Suprapubic skin (tissue), 4 donors: Measurements from ENCODE around the gene ISY1. TPM values are rescaled to one million over a fixed set of nuclear protein-coding genes. Genes with fewer than 3 reads are reported as not detected.
"Not testable (repeated sequence)": the region's sequence is repeated elsewhere in the genome, so short reads cannot be mapped to it uniquely, and the experiment has no call there.

Source experiments
- DNase-seq, 2 donors: peaks; one replicate each; pipeline ENCODE4 v3.0.0-alpha.2; 2019; ENCODE audit warnings: low spot score in 2 of 2
- H3K27ac ChIP-seq: fragments of 200-600 bp; sonication (generic); one replicate; pipeline ENCODE4 v1.5.1; 2019
- H3K27me3 ChIP-seq: fragments of 200-600 bp; sonication (generic); one replicate; pipeline ENCODE4 v1.5.1; 2019
- H3K36me3 ChIP-seq: fragments of 200-600 bp; sonication (generic); one replicate; pipeline ENCODE4 v1.5.1; 2019
- H3K4me1 ChIP-seq: fragments of 200-600 bp; sonication (generic); one replicate; pipeline ENCODE4 v1.5.1; 2019
- H3K4me3 ChIP-seq: fragments of 200-600 bp; sonication (generic); one replicate; pipeline ENCODE4 v1.5.1; 2019; ENCODE audit warnings: mild to moderate bottlenecking
- H3K9me3 ChIP-seq: fragments of 200-600 bp; sonication (generic); one replicate; pipeline ENCODE4 v1.5.1; 2019
- EP300 ChIP-seq: sonication (generic); formaldehyde crosslinking; IDR thresholded peaks from one replicate; pipeline ENCODE4 v1.6.1; 2017; ENCODE audit warnings: antibody characterized with exemption
- POLR2A ChIP-seq, 2 donors: fragments of 450-650 bp; IDR thresholded peaks; one replicate each; pipeline ENCODE4 v1.6.1; 2017; ENCODE audit warnings: antibody characterized with exemption in 2 of 2, mild to moderate bottlenecking in 2 of 2, moderate library complexity in 2 of 2
- POLR2AphosphoS5 ChIP-seq, 3 donors: sonication (generic); formaldehyde crosslinking; IDR thresholded peaks; one replicate each; pipeline ENCODE4 v1.6.1; 2017; ENCODE audit warnings: antibody characterized with exemption in 3 of 3
- WGBS: methylation state at CpG from one replicate; pipeline ENCODE4 v1.1.5; 2018; 5-methylcytosine and 5-hydroxymethylcytosine counted together
- total RNA-seq, 4 donors: library from RNA; depleted of rRNA; stranded (reverse); fragments of >200 nt; gene quantifications; one replicate each; pipeline ENCODE4 v1.1.0, GENCODE V29; 2016
- TF ChIP-seq, protein P1 (sequence below), 2 donors: fragments of 200-600 bp in 1 of 2; fragments of 450-650 bp in 1 of 2; sonication (generic) in 1 of 2; IDR thresholded peaks; one replicate each; pipeline ENCODE4 v1.5.1; 2016 to 2019; ENCODE audit warnings: antibody characterized with exemption in 2 of 2, mild to moderate bottlenecking in 1 of 2, moderate library complexity in 1 of 2

The ISY1 gene
- total RNA-seq, 4 donors from 2014 or later = 6.3 to 18.2 (median 16.3) TPM

DNA sequence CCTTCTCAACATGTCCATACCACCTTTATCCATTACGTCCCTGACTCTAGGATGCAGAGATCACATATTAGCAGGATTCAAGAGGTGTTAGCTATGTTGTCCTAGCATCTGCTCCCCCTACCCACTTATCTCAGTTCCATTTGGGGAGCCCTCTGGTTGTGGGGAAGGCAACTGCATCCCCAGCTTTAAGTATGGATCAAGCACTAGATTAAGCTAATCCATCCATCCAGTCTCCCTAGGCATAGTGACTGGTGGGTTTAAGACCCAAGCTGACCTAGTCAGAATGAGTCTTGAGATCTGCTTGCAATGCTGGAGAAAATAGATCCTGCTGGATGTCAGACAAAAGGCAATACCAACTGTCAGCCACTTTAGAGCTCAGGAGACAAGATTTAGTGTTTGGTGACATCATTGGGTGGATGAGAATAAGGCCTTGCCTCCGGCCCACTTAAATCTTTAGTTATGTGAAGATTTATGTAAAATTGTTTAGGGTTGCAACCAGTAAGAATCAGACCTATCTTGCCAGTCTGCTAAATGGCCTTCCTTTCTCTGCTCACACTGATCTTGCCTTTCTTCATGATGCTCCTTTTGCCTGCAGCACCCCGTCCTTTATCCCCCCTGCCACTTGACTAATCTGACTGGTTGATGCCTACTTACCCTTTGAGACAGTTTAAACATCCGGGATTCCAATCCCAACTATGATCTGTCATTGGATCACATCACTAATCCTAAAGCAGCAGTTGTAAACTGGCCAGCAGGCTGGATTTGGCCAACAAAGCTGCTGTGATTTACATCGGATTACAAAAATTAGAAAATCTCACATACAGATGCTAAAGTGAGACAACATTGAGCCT lies 2.1 kb upstream of the ISY1 start:
- TF ChIP-seq EP300 (no peak), POLR2AphosphoS5 (IDR thresholded peaks at IDR 0.05) (no peak), POLR2A (IDR thresholded peaks at IDR 0.05) (no peak)
- TF ChIP-seq, protein P1, sequence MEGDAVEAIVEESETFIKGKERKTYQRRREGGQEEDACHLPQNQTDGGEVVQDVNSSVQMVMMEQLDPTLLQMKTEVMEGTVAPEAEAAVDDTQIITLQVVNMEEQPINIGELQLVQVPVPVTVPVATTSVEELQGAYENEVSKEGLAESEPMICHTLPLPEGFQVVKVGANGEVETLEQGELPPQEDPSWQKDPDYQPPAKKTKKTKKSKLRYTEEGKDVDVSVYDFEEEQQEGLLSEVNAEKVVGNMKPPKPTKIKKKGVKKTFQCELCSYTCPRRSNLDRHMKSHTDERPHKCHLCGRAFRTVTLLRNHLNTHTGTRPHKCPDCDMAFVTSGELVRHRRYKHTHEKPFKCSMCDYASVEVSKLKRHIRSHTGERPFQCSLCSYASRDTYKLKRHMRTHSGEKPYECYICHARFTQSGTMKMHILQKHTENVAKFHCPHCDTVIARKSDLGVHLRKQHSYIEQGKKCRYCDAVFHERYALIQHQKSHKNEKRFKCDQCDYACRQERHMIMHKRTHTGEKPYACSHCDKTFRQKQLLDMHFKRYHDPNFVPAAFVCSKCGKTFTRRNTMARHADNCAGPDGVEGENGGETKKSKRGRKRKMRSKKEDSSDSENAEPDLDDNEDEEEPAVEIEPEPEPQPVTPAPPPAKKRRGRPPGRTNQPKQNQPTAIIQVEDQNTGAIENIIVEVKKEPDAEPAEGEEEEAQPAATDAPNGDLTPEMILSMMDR (IDR thresholded peaks at IDR 0.05) = no peak
- 61% methylated on average over 5 of the region's 5 CpGs for WGBS
- peak overlapping the region; percentile 97 for H3K27ac ChIP-seq

DNA sequence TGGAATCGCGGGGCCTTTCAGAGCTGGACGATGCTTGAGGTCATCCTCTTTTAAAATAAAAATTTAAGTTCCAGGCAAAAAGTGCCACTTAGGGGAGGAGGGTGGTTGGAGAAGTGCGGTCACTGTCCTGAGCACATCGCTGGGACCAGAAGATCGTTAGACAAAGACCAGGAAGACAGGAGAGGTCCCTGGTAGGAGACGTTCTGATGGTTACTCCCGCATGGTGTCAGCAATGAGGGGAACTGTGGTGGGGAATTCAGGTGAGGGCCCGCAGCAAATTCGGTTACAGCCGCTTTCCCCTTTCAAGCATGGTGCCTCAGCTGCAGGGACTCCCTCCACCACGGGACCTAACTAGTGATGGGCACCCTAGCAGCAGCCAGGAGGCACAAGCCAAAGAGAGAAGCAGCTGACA lies 1.0 kb upstream of the ISY1 start:
- DNase-seq = no peak
- H3K36me3 ChIP-seq = peaks cover 31% of the 10 kb centered on the region
- no peak for TF ChIP-seq POLR2AphosphoS5 (IDR thresholded peaks at IDR 0.05)
- peak overlapping the region; percentile 97 for H3K27ac ChIP-seq
- H3K4me1 ChIP-seq = peaks cover 29% of the 10 kb centered on the region
- no peaks in the 10 kb centered on the region for H3K27me3 ChIP-seq
- H3K9me3 ChIP-seq = no peaks in the 10 kb centered on the region
- WGBS = 3% methylated on average over 12 of the region's 12 CpGs
- H3K4me3 ChIP-seq = peak overlapping the region; percentile 90

More for the DNA sequence above, 2.1 kb upstream of the ISY1 start:
- H3K36me3 ChIP-seq = peaks cover 31% of the 10 kb centered on the region
- no peaks in the 10 kb centered on the region for H3K27me3 ChIP-seq
- H3K9me3 ChIP-seq = no peaks in the 10 kb centered on the region
- H3K4me3 ChIP-seq = no peak overlapping the region
- peaks cover 29% of the 10 kb centered on the region for H3K4me1 ChIP-seq
- DNase-seq = no peak

GRCh38 chr3:129144786-129145185 lies 16.1 kb downstream of the ISY1 start:
- Histone ChIP-seq H3K27me3 (no peaks in the 10 kb centered on the region), H3K4me3 (no peak overlapping the region), H3K4me1 (no peaks in the 10 kb centered on the region), H3K27ac (no peak overlapping the region), H3K9me3 (no peaks in the 10 kb centered on the region), H3K36me3 (peaks cover 59% of the 10 kb centered on the region)
- no peak for DNase-seq
- TF ChIP-seq EP300 = no peak
- TF ChIP-seq POLR2AphosphoS5 (IDR thresholded peaks at IDR 0.05) = no peak
- TF ChIP-seq, protein P1 (IDR thresholded peaks at IDR 0.05) = no peak
- TF ChIP-seq POLR2A (IDR thresholded peaks at IDR 0.05) = no peak

- H3K4me3 ChIP-seq, H3K4me1 ChIP-seq, DNase-seq, H3K27me3 ChIP-seq, H3K9me3 ChIP-seq, H3K27ac ChIP-seq: not testable (repeated sequence)
- peaks cover 79% of the 10 kb centered on the region for H3K36me3 ChIP-seq
- 90% methylated on average over 5 of the region's 5 CpGs for WGBS
These were observed 19.9 kb downstream of the ISY1 start for GRCh38 chr3:129141011-129141410.

DNA sequence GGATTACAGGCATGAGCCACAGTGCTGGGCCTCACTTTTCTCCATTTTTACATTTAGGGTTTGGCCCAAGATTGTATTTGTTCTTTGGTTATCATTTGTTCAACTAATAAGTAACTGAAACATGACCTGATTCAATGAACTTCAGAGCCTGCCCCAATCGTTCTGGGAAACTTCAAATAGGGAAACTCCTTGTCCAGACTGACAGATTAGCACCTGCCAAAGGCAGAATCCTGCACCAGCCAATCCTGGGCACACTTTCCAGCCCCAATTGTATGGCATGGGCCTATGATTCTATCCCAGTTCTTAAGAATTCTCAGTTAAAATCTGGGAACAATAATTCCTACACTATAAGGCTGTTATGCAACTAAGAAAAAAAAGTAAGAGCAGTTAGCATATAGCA lies 21.0 kb downstream of the ISY1 start:
- Histone ChIP-seq H3K4me3 (no peak overlapping the region), H3K36me3 (peaks cover 82% of the 10 kb centered on the region), H3K4me1 (no peaks in the 10 kb centered on the region), H3K27ac (no peak overlapping the region), H3K9me3 (no peaks in the 10 kb centered on the region), H3K27me3 (no peaks in the 10 kb centered on the region)
- TF ChIP-seq POLR2A (IDR thresholded peaks at IDR 0.05) (no peak), POLR2AphosphoS5 (IDR thresholded peaks at IDR 0.05) (no peak), EP300 (no peak)
- TF ChIP-seq, protein P1 (IDR thresholded peaks at IDR 0.05) = no peak
- DNase-seq = no peak
- whole genome bisulfite sequencing = 77% methylated on average over 1 of the region's 1 CpG

DNA sequence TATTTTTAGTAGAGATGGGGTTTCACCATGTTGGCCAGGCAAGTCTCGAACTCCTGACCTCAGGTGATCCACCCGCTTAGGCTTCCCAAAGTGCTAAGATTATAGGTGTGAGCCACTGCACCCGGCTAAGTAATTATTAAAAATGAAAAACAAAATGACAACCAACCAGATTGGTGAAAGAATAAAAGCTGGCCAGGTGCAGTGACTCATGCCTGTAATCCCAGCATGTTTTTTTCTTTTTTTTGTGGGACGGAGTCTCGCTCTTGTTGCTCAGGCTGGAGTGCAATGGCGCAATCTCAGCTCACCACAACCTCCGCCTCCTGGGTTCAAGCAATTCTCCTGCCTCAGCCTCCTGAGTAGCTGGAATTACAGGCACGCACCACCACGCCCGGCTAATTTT lies 24.6 kb downstream of the ISY1 start:
- H3K36me3 ChIP-seq = peaks cover 98% of the 10 kb centered on the region
- not testable (repeated sequence) for H3K9me3 ChIP-seq, H3K27ac ChIP-seq, H3K4me1 ChIP-seq, DNase-seq, H3K27me3 ChIP-seq, H3K4me3 ChIP-seq
- 93% methylated on average over 10 of the region's 10 CpGs for WGBS
